ENCODE measurements around the gene CDCA3. TPM values are rescaled to one million over a fixed set of nuclear protein-coding genes. Genes with fewer than 3 reads are reported as not detected.
A peak's percentile ranks its signal among the peaks of the same experiment; 100 is the strongest.

Gene CDCA3
- polyA plus RNA-seq, 4 donors: 25.2 to 26.9 (median 25.8) TPM

GRCh38 chr12:6836851-6837250 is 14.2 kb downstream of the CDCA3 start:
- no peak for DNase-seq (ENCODE audit: low read depth in 4 of 4, low spot score in 3 of 4)

- DNase-seq (ENCODE audit: low read depth in 4 of 4, low spot score in 3 of 4): no peak
Measured at GRCh38 chr12:6834873-6835272, 16.2 kb downstream of the CDCA3 start.

- DNase-seq (ENCODE audit: low read depth in 4 of 4, low spot score in 3 of 4): no peak
Measured at GRCh38 chr12:6834254-6834653, 16.8 kb downstream of the CDCA3 start.

GRCh38 chr12:6833189-6833890 is 17.7 kb downstream of the CDCA3 start:
- DNase-seq (ENCODE audit: low read depth in 4 of 4, low spot score in 3 of 4): no peak

GRCh38 chr12:6832125-6832524 is 19.0 kb downstream of the CDCA3 start:
- DNase-seq (ENCODE audit: low read depth in 4 of 4, low spot score in 3 of 4): no peak

GRCh38 chr12:6831450-6831995 is 19.6 kb downstream of the CDCA3 start:
- DNase-seq (ENCODE audit: low read depth in 4 of 4, low spot score in 3 of 4): no peak

- no peak for DNase-seq (ENCODE audit: low read depth in 4 of 4, low spot score in 3 of 4)
Measured at GRCh38 chr12:6830999-6831398, 20.1 kb downstream of the CDCA3 start.

- no peak for DNase-seq (ENCODE audit: low read depth in 4 of 4, low spot score in 3 of 4)
Measured at GRCh38 chr12:6830286-6830890, 20.7 kb downstream of the CDCA3 start.

GRCh38 chr12:6829536-6830220 is 21.4 kb downstream of the CDCA3 start:
- no peak for DNase-seq (ENCODE audit: low read depth in 4 of 4, low spot score in 3 of 4)

- no peak for DNase-seq (ENCODE audit: low read depth in 4 of 4, low spot score in 3 of 4)
Measured at GRCh38 chr12:6828781-6829535, 22.1 kb downstream of the CDCA3 start.

GRCh38 chr12:6827982-6828780 is 22.9 kb downstream of the CDCA3 start, which contains the start of gene P3H3:
P3H3 (plus strand) TSS chr12:6828407; CDS start chr12:6828441, 34 bp downstream.
- no peak for DNase-seq (ENCODE audit: low read depth in 4 of 4, low spot score in 3 of 4)

GRCh38 chr12:6827437-6827911 is 23.6 kb downstream of the CDCA3 start:
- DNase-seq (ENCODE audit: low read depth in 4 of 4, low spot score in 3 of 4): peak in 1 of 4 donors; percentile 77

- no peak for DNase-seq (ENCODE audit: low read depth in 4 of 4, low spot score in 3 of 4)
Measured at GRCh38 chr12:6826734-6827436, 24.2 kb downstream of the CDCA3 start.

GRCh38 chr12:6826125-6826733 is 24.9 kb downstream of the CDCA3 start:
- no peak for DNase-seq (ENCODE audit: low read depth in 4 of 4, low spot score in 3 of 4)

GRCh38 chr12:6825398-6826124 is 25.5 kb downstream of the CDCA3 start:
- peak; percentile 77 to 86 (median 80) for DNase-seq (ENCODE audit: low read depth in 4 of 4, low spot score in 3 of 4)

- DNase-seq (ENCODE audit: low read depth in 4 of 4, low spot score in 3 of 4): no peak
Measured at GRCh38 chr12:6824901-6825381, 26.1 kb downstream of the CDCA3 start.

GRCh38 chr12:6824085-6824775 is 26.9 kb downstream of the CDCA3 start:
- no peak for DNase-seq (ENCODE audit: low read depth in 4 of 4, low spot score in 3 of 4)
